ENCODE data around the gene DNASE2B. TPM values are rescaled to one million over a fixed set of nuclear protein-coding genes. Genes with fewer than 3 reads are reported as not detected.

DNASE2B gene
- total RNA-seq, 1 donor from 2014 or later = not detected

- Mint-ChIP-seq H3K4me1 (no peaks in the 10 kb centered on the region), H3K4me3 (no peak overlapping the region), H3K36me3 (ENCODE audit: low read depth) (no peaks in the 10 kb centered on the region), H3K27ac (no peak overlapping the region), H3K9me3 (no peaks in the 10 kb centered on the region), H3K27me3 (peaks cover 8% of the 10 kb centered on the region)
- TF ChIP-seq CTCF (IDR thresholded peaks at IDR 0.05) = no peak
- ChIA-PET POLR2A (no interaction called here), CTCF (no interaction called here)
- intact Hi-C loops (cut with micrococcal nuclease) = no loop called here
- DNase-seq = no peak
- no peak for ATAC-seq (ENCODE audit: low read depth)
Observed at GRCh38 chr1:84379138-84379916, 19.0 kb upstream of the DNASE2B start.

- peaks cover 8% of the 10 kb centered on the region for H3K27me3 Mint-ChIP-seq
- no peak overlapping the region for H3K27ac Mint-ChIP-seq
- no peaks in the 10 kb centered on the region for H3K9me3 Mint-ChIP-seq
- ChIA-PET POLR2A (no interaction called here), CTCF (no interaction called here)
- H3K4me3 Mint-ChIP-seq = no peak overlapping the region
- intact Hi-C loops (cut with micrococcal nuclease) = no loop called here
- H3K4me1 Mint-ChIP-seq = no peaks in the 10 kb centered on the region
- DNase-seq (no peak), ATAC-seq (ENCODE audit: low read depth) (no peak)
- TF ChIP-seq CTCF (IDR thresholded peaks at IDR 0.05) = no peak
- H3K36me3 Mint-ChIP-seq (ENCODE audit: low read depth) = no peaks in the 10 kb centered on the region
Observed at GRCh38 chr1:84379917-84380180, 18.4 kb upstream of the DNASE2B start.

- ChIA-PET POLR2A (no interaction called here), CTCF (no interaction called here)
- Mint-ChIP-seq H3K27me3 (peaks cover 8% of the 10 kb centered on the region), H3K36me3 (ENCODE audit: low read depth) (no peaks in the 10 kb centered on the region), H3K4me3 (no peak overlapping the region), H3K4me1 (no peaks in the 10 kb centered on the region), H3K27ac (no peak overlapping the region), H3K9me3 (no peaks in the 10 kb centered on the region)
- ATAC-seq (ENCODE audit: low read depth) (no peak), DNase-seq (no peak)
- intact Hi-C loops (cut with micrococcal nuclease) = no loop called here
- TF ChIP-seq CTCF (IDR thresholded peaks at IDR 0.05) = no peak
Observed at GRCh38 chr1:84382127-84382526, 16.2 kb upstream of the DNASE2B start.

- peaks cover 4% of the 10 kb centered on the region for H3K4me1 Mint-ChIP-seq
- no peak overlapping the region for H3K4me3 Mint-ChIP-seq
- no peak overlapping the region for H3K27ac Mint-ChIP-seq
- no peak for TF ChIP-seq CTCF (IDR thresholded peaks at IDR 0.05)
- intact Hi-C loops (cut with micrococcal nuclease) = loop anchor here (5.0 kb wide), 1 partner anchor 83 kb away; the partner anchor contains the start of gene SAMD13
- H3K27me3 Mint-ChIP-seq = peaks cover 8% of the 10 kb centered on the region
- H3K36me3 Mint-ChIP-seq (ENCODE audit: low read depth) = no peaks in the 10 kb centered on the region
- ATAC-seq (ENCODE audit: low read depth) = no peak
- ChIA-PET CTCF (no interaction called here), POLR2A (no interaction called here)
- H3K9me3 Mint-ChIP-seq = no peaks in the 10 kb centered on the region
- DNase-seq = no peak
Observed at GRCh38 chr1:84385347-84385746, 12.9 kb upstream of the DNASE2B start.

- DNase-seq (no peak), ATAC-seq (ENCODE audit: low read depth) (no peak)
- Mint-ChIP-seq H3K27ac (no peak overlapping the region), H3K4me3 (no peak overlapping the region), H3K4me1 (peaks cover 4% of the 10 kb centered on the region), H3K36me3 (ENCODE audit: low read depth) (no peaks in the 10 kb centered on the region), H3K27me3 (peaks cover 8% of the 10 kb centered on the region), H3K9me3 (no peaks in the 10 kb centered on the region)
- ChIA-PET POLR2A (no interaction called here), CTCF (no interaction called here)
- no peak for TF ChIP-seq CTCF (IDR thresholded peaks at IDR 0.05)
- intact Hi-C loops (cut with micrococcal nuclease) = loop anchor here (1.0 to 5.0 kb wide), 2 partner anchors 85 to 246 kb away; partner anchors contain the start of gene SAMD13
Observed at GRCh38 chr1:84386716-84387479, 11.4 kb upstream of the DNASE2B start.
